OCI-LY3 (cell line): ENCODE results near the gene PYM1.

Experiments used
- EZH2phosphoT487 ChIP-seq: fragments of 200-600 bp; shearing (Covaris generic); IDR thresholded peaks from 2 replicates; pipeline ENCODE4 v1.6.1; 2018; ENCODE audit warnings: antibody characterized with exemption, mixed run types, low read depth
- TF ChIP-seq, protein P1 (sequence below): fragments of 200-600, 300-600 bp; sonication (generic); IDR thresholded peaks from 2 replicates; pipeline ENCODE4 v1.5.1; 2014; ENCODE audit warnings: antibody characterized with exemption, low read length, low read depth

DNA sequence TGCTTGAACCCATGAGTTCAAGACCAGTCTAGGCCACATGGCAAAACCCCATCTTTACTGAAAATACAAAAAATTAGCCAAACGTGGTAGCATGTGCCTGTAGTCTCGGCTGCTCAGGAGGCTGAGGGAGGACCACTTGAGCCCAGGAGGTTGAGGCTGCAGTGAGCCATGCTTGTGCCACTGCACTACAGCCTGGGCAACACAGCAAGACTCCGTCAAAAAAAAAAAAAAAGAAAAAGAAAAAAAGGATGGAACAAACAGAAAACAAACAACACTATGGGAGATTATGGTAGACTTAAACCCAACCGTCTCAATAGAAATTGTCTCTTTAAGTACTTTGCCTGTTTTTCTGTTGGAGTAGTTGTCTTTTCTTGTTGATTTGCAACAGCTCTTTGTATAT, 36.4 kb downstream of the PYM1 start:
- TF ChIP-seq, protein P1, sequence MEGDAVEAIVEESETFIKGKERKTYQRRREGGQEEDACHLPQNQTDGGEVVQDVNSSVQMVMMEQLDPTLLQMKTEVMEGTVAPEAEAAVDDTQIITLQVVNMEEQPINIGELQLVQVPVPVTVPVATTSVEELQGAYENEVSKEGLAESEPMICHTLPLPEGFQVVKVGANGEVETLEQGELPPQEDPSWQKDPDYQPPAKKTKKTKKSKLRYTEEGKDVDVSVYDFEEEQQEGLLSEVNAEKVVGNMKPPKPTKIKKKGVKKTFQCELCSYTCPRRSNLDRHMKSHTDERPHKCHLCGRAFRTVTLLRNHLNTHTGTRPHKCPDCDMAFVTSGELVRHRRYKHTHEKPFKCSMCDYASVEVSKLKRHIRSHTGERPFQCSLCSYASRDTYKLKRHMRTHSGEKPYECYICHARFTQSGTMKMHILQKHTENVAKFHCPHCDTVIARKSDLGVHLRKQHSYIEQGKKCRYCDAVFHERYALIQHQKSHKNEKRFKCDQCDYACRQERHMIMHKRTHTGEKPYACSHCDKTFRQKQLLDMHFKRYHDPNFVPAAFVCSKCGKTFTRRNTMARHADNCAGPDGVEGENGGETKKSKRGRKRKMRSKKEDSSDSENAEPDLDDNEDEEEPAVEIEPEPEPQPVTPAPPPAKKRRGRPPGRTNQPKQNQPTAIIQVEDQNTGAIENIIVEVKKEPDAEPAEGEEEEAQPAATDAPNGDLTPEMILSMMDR = no peak
- TF ChIP-seq EZH2phosphoT487 = no peak
